Suprapubic skin (tissue), 3 donors: Measurements from ENCODE around the gene MFSD11.
"Not testable (repeated sequence)": the region's sequence is repeated elsewhere in the genome, so short reads cannot be mapped to it uniquely, and the experiment has no call there.

Experiments used
- CTCF ChIP-seq, 2 donors: fragments of 200-600 bp in 1 of 2; fragments of 450-650 bp in 1 of 2; sonication (generic) in 1 of 2; IDR thresholded peaks; one replicate each; pipeline ENCODE4 v1.5.1; 2016 to 2019; ENCODE audit warnings: antibody characterized with exemption in 2 of 2, mild to moderate bottlenecking in 1 of 2, moderate library complexity in 1 of 2
- EP300 ChIP-seq: sonication (generic); formaldehyde crosslinking; IDR thresholded peaks from one replicate; pipeline ENCODE4 v1.6.1; 2017; ENCODE audit warnings: antibody characterized with exemption
- POLR2A ChIP-seq, 2 donors: fragments of 450-650 bp; IDR thresholded peaks; one replicate each; pipeline ENCODE4 v1.6.1; 2017; ENCODE audit warnings: antibody characterized with exemption in 2 of 2, mild to moderate bottlenecking in 2 of 2, moderate library complexity in 2 of 2

DNA sequence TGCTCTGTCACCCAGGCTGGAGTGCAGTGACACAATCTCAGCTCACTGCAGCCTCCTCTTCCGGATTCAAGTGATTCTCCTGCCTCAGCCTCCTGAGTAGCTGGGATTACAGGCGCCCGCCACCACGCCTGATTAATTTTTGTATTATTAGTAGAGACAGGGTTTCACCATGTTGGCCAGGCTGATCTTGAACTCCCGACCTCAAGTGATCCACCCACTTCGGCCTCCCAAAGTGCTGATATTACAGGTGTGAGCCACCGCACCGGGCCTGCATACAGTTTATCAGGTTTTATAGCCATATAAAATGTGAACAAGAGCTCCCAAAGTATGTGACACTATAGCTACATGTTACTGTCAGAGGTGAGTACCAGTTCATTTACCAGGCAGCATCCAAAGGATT is 14.9 kb upstream of the MFSD11 start:
- not testable (repeated sequence) for TF ChIP-seq CTCF (IDR thresholded peaks at IDR 0.05); POLR2A (IDR thresholded peaks at IDR 0.05); EP300
